Testis (tissue), 3 donors: ENCODE measurements around the gene ICA1. TPM values are rescaled to one million over a fixed set of nuclear protein-coding genes. Genes with fewer than 3 reads are reported as not detected.
A peak's percentile ranks its signal among the peaks of the same experiment; 100 is the strongest.

Source experiments
- DNase-seq: peaks from one replicate; pipeline ENCODE4 v3.0.0-alpha.2; 2019
- H3K27ac ChIP-seq, 2 donors: fragments of 200-600 bp; sonication (generic); one replicate each; pipeline ENCODE4 v1.5.1; 2019
- H3K27me3 ChIP-seq: fragments of 200-600 bp; sonication (generic); one replicate; pipeline ENCODE4 v1.5.1; 2019
- H3K36me3 ChIP-seq: fragments of 200-600 bp; sonication (generic); one replicate; pipeline ENCODE4 v1.5.1; 2017; ENCODE audit warnings: low read depth; ENCODE audit errors: missing control alignments
- H3K4me1 ChIP-seq: fragments of 200-600 bp; sonication (generic); one replicate; pipeline ENCODE4 v1.5.1; 2019
- H3K4me3 ChIP-seq, 2 donors: fragments of 200-600 bp; sonication (generic); one replicate each; pipeline ENCODE4 v1.5.1; 2017 to 2019
- H3K9me3 ChIP-seq: fragments of 200-600 bp; sonication (generic); one replicate; pipeline ENCODE4 v1.5.1; 2017
- CTCF ChIP-seq, 3 experiments: fragments of 450-650 bp in 2 of 3; fragments of 200-600 bp in 1 of 3; sonication (generic) in 1 of 3; IDR thresholded peaks; one replicate each; pipeline ENCODE4 v1.5.1; 2016 to 2019; ENCODE audit warnings: antibody characterized with exemption in 3 of 3, mild to moderate bottlenecking in 2 of 3, moderate library complexity in 1 of 3
- POLR2A ChIP-seq: fragments of 450-650 bp; IDR thresholded peaks from one replicate; pipeline ENCODE4 v1.6.1; 2017; ENCODE audit warnings: antibody characterized with exemption, mild to moderate bottlenecking, moderate library complexity
- WGBS, 2 donors: methylation state at CpG; one replicate each; pipeline ENCODE4 v1.1.5; 2018; 5-methylcytosine and 5-hydroxymethylcytosine counted together
- intact Hi-C: fragments of 100-400 bp; cut with DNase I; formaldehyde crosslinking; loops from one replicate; pipeline ENCODE4 v1.15.1; 2023; ENCODE audit warnings: low total_unique reads
- polyA plus RNA-seq: library from polyadenylated mRNA; stranded (reverse); fragments of 350-450 nt; fragmentation: Illumina TruSeq; extraction: RNeasy Lipid Tissue Mini Kit (QIAGEN cat#74804); gene quantifications from one replicate; pipeline ENCODE4 v1.2.3, GENCODE V29; 2014; ENCODE audit warnings: low read depth, low replicate concordance; ENCODE audit not compliant: insufficient read depth
- total RNA-seq, 2 donors: library from RNA; depleted of rRNA; stranded (reverse); fragments of >200 nt; gene quantifications; one replicate each; pipeline ENCODE4 v1.2.3, GENCODE V29; 2016

ICA1 gene
- total and polyA plus RNA-seq, 3 donors from 2014 or later, result 33.6 to 90.3 (median 76.1) TPM

- TF ChIP-seq CTCF (IDR thresholded peaks at IDR 0.05), result no peak
These were observed 28.8 kb upstream of the ICA1 start for GRCh38 chr7:8290645-8291308.

DNA sequence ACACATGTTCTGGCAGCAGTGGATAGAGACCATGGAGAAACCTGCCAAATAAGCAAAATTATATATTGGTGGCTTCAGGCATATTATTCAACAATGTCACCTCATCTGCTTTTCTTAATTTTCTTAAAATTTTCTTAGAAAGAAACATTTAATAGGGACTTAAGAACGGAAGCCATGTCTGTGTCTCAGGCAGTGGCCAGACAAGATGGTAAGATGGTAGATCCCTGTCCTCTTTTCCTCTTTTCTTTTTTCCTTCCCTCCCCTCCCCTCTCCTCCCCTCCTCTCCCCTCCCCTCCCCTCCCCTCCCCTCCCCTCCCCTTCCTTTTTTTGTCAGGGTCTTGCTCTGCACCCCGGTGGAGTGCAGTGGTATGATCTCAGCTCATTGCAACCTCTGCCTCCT lies 24.2 kb upstream of the ICA1 start:
- intact Hi-C loops, result no loop called here
- no peaks in the 10 kb centered on the region for H3K9me3 ChIP-seq
- 88 to 93% methylated on average over 2 of the region's 2 CpGs for WGBS, 2 donors
- no peaks in the 10 kb centered on the region for H3K4me1 ChIP-seq
- DNase-seq, result no peak
- H3K27me3 ChIP-seq, result no peaks in the 10 kb centered on the region
- H3K4me3 ChIP-seq, result no peak overlapping the region
- no peak overlapping the region for H3K27ac ChIP-seq
- TF ChIP-seq POLR2A (no peak), CTCF (IDR thresholded peaks at IDR 0.05) (no peak)
- no peaks in the 10 kb centered on the region for H3K36me3 ChIP-seq

More at GRCh38 chr7:8290645-8291308, 28.8 kb upstream of the ICA1 start:
- Histone ChIP-seq H3K27ac (no peak overlapping the region), H3K27me3 (no peaks in the 10 kb centered on the region), H3K9me3 (no peaks in the 10 kb centered on the region), H3K4me3 (no peak overlapping the region), H3K4me1 (no peaks in the 10 kb centered on the region), H3K36me3 (no peaks in the 10 kb centered on the region)
- 50 to 67% methylated on average over 3 of the region's 3 CpGs for WGBS, 2 donors
- intact Hi-C loops, result no loop called here
- no peak for DNase-seq

- DNase-seq, result no peak
- Histone ChIP-seq H3K4me3 (no peak overlapping the region), H3K9me3 (no peaks in the 10 kb centered on the region), H3K27me3 (no peaks in the 10 kb centered on the region), H3K36me3 (no peaks in the 10 kb centered on the region), H3K27ac (no peak overlapping the region), H3K4me1 (no peaks in the 10 kb centered on the region)
- TF ChIP-seq CTCF (IDR thresholded peaks at IDR 0.05) (no peak), POLR2A (no peak)
- intact Hi-C loops, result no loop called here
These were observed 23.2 kb upstream of the ICA1 start for GRCh38 chr7:8285155-8285554.

GRCh38 chr7:8284606-8285005 lies 22.6 kb upstream of the ICA1 start:
- intact Hi-C loops, result no loop called here
- WGBS, 2 donors, result 22 to 41% methylated on average over 1 of the region's 1 CpG
- TF ChIP-seq CTCF (IDR thresholded peaks at IDR 0.05) (no peak), POLR2A (no peak)
- Histone ChIP-seq H3K9me3 (no peaks in the 10 kb centered on the region), H3K27me3 (no peaks in the 10 kb centered on the region), H3K4me3 (no peak overlapping the region), H3K36me3 (no peaks in the 10 kb centered on the region), H3K4me1 (no peaks in the 10 kb centered on the region), H3K27ac (no peak overlapping the region)
- DNase-seq, result peak; percentile 14

DNA sequence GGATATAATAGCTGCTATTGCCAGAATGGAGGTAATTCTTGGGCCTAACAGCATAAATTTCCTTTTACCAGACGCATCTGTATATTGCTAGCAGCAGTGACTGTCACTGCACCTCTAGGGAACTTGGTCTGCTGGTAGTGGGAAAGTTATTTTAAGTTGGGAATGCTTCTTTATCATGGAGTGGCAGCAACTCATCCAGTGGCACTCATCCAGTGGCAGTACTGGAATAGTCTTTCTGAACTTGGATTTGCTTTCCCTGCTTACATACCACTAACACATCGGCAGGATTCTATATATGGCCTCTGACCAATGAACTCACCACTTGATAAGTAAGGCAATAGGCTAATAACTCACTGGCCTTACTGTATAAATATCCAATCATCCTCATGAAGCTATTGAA lies 22.0 kb upstream of the ICA1 start:
- DNase-seq, result no peak
- no peak overlapping the region for H3K4me3 ChIP-seq
- no peaks in the 10 kb centered on the region for H3K4me1 ChIP-seq
- no peaks in the 10 kb centered on the region for H3K9me3 ChIP-seq
- intact Hi-C loops, result no loop called here
- no peaks in the 10 kb centered on the region for H3K27me3 ChIP-seq
- WGBS, 2 donors, result 84 to 86% methylated on average over 2 of the region's 2 CpGs
- no peaks in the 10 kb centered on the region for H3K36me3 ChIP-seq
- TF ChIP-seq POLR2A (no peak), CTCF (IDR thresholded peaks at IDR 0.05) (no peak)
- H3K27ac ChIP-seq, result no peak overlapping the region
